H7 (cell line): ENCODE data around the gene KRTAP4-5. TPM values are rescaled to one million over a fixed set of nuclear protein-coding genes. Genes with fewer than 3 reads are reported as not detected.
"Not testable (repeated sequence)": the region's sequence is repeated elsewhere in the genome, so short reads cannot be mapped to it uniquely, and the experiment has no call there.

Experiments used
- DNase-seq: peaks from one replicate; pipeline ENCODE4 v3.0.0; 2012
- H3K27me3 ChIP-seq: 2 replicates; pipeline ENCODE4 v1.6.0; 2011; ENCODE audit warnings: mild to moderate bottlenecking, low read length; ENCODE audit not compliant: control insufficient read depth, insufficient read depth
- H3K36me3 ChIP-seq: replicated peaks from 2 replicates; pipeline ENCODE4 v1.5.1; 2011; ENCODE audit warnings: low read length; ENCODE audit not compliant: control insufficient read depth, insufficient read depth
- H3K4me3 ChIP-seq: 2 replicates; pipeline ENCODE4 v1.5.1; 2011; ENCODE audit warnings: low read depth, mild to moderate bottlenecking, control low read depth, low read length, moderate library complexity; ENCODE audit not compliant: insufficient read depth
- total RNA-seq: library from RNA; depleted of rRNA; stranded (reverse); fragments of >200 nt; shearing (Covaris generic); gene quantifications from 2 replicates; pipeline ENCODE4 v1.2.3, GENCODE V29; 2014; rRNA removed

KRTAP4-5 gene
- not detected in 2 replicates for total RNA-seq

- Histone ChIP-seq H3K27me3 (no peaks in the 10 kb centered on the region), H3K4me3 (no peak within 1 kb of the TSS), H3K36me3 (no peaks in the 10 kb centered on the region)
- no peak for DNase-seq
Measured at GRCh38 chr17:41149652-41149985, at the start of gene KRTAP4-5. TSS of gene KRTAP4-5 (minus strand) at chr17:41149825. CDS start at chr17:41149767, 58 bp downstream.

- DNase-seq = no peak
- H3K36me3 ChIP-seq = no peaks in the 10 kb centered on the region
- no peak overlapping the region for H3K4me3 ChIP-seq
- no peaks in the 10 kb centered on the region for H3K27me3 ChIP-seq
Measured at GRCh38 chr17:41196068-41196467, 46.4 kb upstream of the KRTAP4-5 start.

DNA sequence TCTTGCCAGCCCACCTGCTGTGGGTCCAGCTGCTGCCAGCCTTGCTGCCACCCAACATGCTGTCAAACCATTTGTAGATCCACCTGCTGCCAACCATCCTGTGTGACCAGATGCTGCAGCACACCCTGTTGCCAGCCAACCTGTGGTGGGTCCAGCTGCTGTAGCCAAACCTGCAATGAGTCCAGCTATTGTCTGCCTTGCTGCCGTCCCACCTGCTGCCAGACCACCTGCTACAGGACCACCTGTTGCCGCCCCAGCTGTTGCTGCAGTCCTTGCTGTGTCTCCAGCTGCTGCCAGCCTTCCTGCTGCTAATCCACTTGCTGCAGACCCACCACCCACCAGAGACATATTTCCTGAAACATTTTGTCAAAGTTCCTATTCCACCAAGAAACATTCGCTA lies 40.7 kb upstream of the KRTAP4-5 start:
- Histone ChIP-seq H3K36me3 (no peaks in the 10 kb centered on the region), H3K4me3 (no peak overlapping the region), H3K27me3 (no peaks in the 10 kb centered on the region)
- DNase-seq = no peak

DNA sequence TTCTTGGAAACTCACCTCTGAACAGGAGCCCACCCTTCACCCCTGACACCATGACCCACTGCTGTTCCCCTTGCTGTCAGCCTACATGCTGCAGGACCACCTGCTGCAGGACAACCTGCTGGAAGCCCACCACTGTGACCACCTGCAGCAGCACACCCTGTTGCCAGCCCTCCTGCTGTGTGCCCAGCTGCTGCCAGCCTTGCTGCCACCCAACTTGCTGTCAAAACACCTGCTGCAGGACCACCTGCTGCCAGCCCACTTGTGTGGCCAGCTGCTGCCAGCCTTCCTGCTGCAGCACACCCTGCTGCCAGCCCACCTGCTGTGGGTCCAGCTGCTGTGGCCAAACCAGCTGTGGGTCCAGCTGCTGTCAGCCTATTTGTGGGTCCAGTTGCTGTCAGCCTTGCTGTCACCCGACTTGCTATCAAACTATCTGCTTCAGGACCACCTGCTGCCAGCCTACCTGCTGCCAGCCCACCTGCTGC lies 40.3 kb upstream of the KRTAP4-5 start, which contains the start of gene KRTAP9-1:
Gene KRTAP9-1, plus strand, starts transcription at position 51 of the 482 bp plus-strand sequence. Its CDS starts 0 bp downstream, at position 51.
- not testable (repeated sequence) for H3K36me3 ChIP-seq, H3K4me3 ChIP-seq, DNase-seq, H3K27me3 ChIP-seq

- Histone ChIP-seq H3K36me3 (no peaks in the 10 kb centered on the region), H3K27me3 (no peaks in the 10 kb centered on the region), H3K4me3 (no peak overlapping the region)
- DNase-seq = no peak
Measured at GRCh38 chr17:41186872-41187271, 37.2 kb upstream of the KRTAP4-5 start.

DNA sequence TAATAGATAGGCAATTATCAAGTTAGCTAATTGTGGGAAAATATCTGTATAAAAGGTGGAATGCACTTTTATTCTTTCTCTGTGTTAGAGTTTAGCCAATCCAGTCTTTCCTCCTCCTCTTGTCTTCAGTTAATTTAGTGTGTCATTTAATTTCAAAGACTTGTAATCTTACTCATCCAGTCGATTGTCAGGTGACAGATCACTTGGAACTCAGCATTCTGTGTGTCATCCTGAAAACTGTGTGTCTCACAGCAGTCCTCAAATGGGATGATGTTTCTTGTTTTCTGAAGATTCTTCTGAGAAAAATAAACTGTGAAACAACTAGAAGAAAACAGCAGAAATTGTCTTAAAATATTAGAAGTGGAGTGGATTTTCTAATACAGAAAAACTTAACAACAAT lies 35.4 kb upstream of the KRTAP4-5 start:
- no peak for DNase-seq
- Histone ChIP-seq H3K4me3 (no peak overlapping the region), H3K36me3 (no peaks in the 10 kb centered on the region), H3K27me3 (no peaks in the 10 kb centered on the region)

DNA sequence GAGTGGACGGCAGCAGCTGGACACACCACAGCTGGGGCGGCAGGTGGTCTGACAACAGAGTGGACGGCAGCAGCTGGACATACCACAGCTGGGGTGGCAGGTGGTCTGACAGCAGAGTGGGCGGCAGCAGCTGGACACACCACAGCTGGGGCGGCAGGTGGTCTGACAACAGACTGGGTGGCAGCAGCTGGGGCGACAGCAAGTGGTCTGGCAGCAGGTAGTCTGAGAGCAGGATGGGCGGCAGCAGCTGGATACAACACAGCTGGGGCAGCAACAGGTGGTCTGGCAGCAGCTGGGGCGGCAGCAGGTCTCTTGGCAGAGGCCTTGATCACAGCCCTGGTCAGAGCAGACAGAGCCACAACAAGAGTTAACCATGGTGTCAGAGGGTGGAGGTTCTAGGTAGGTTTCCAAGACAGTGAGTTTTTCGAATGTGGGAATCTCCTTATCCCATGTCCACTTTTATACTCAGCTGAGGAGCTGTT lies 34.9 kb upstream of the KRTAP4-5 start, which contains the start of gene KRTAP4-1:
Gene KRTAP4-1, minus strand, starts transcription at position 432 of the 482 bp plus-strand sequence. Its CDS starts 57 bp downstream, at position 375.
- no peaks in the 10 kb centered on the region for H3K36me3 ChIP-seq
- no peaks in the 10 kb centered on the region for H3K27me3 ChIP-seq
- no peak within 1 kb of the TSS for H3K4me3 ChIP-seq
- no peak for DNase-seq

- H3K27me3 ChIP-seq = no peaks in the 10 kb centered on the region; the same call in 1 of the 2 replicates
- no peak for DNase-seq
Measured at GRCh38 chr17:41178843-41179616, 29.4 kb upstream of the KRTAP4-5 start.

GRCh38 chr17:41178341-41178740 lies 28.7 kb upstream of the KRTAP4-5 start:
- DNase-seq = no peak
- H3K36me3 ChIP-seq = no peaks in the 10 kb centered on the region
- no peak overlapping the region for H3K4me3 ChIP-seq
- H3K27me3 ChIP-seq = no peaks in the 10 kb centered on the region; the same call in 1 of the 2 replicates

More at GRCh38 chr17:41178843-41179616, 29.4 kb upstream of the KRTAP4-5 start:
- H3K4me3 ChIP-seq = no peak overlapping the region
- H3K36me3 ChIP-seq = no peaks in the 10 kb centered on the region

GRCh38 chr17:41177727-41178271 lies 28.2 kb upstream of the KRTAP4-5 start, which contains the start of gene KRTAP4-2:
TSS of gene KRTAP4-2 (minus strand) at chr17:41178221. CDS start at chr17:41178164, 57 bp downstream.
- no peak within 1 kb of the TSS for H3K4me3 ChIP-seq
- no peaks in the 10 kb centered on the region for H3K36me3 ChIP-seq
- H3K27me3 ChIP-seq = no peaks in the 10 kb centered on the region; the same call in 1 of the 2 replicates
- no peak for DNase-seq

DNA sequence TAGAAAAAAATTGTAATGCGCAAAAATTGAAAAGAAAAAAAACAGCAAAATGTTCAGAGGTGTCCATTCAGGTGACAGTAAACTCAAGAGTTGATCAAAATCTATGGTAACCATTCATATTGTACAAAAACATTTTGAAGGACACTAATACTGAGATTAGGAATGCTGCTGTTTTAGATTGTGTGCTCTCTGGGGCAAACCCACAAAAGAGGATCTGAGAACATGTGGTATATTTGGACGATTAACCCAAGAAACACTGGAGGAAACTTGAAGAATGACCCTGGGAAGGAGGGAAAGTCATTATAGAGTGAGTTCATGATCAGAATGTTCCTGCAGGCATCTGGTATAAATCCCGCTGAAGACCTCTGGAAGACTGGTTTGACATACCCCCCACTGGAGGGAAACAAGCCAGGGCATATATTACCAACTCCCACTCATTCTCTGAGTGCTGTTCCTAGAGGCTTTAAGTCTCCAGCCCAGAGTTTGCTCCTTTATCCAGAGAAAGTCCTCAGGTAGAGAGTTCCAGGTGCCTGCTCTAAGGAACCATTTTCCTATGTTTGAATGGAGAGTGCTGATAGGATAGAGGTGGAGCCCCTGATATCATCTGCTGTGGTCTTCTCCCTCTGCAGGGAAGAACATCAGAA lies 27.2 kb upstream of the KRTAP4-5 start:
- Histone ChIP-seq H3K27me3 (no peaks in the 10 kb centered on the region; the same call in 1 of the 2 replicates), H3K36me3 (no peaks in the 10 kb centered on the region), H3K4me3 (no peak overlapping the region)
- DNase-seq = no peak

- H3K4me3 ChIP-seq = no peak overlapping the region
- H3K36me3 ChIP-seq = no peaks in the 10 kb centered on the region
- no peaks in the 10 kb centered on the region; the same call in 1 of the 2 replicates for H3K27me3 ChIP-seq
- DNase-seq = no peak
Measured at GRCh38 chr17:41171886-41172285, 22.3 kb upstream of the KRTAP4-5 start.

- DNase-seq = no peak
- no peaks in the 10 kb centered on the region for H3K36me3 ChIP-seq
- no peak within 1 kb of the TSS for H3K4me3 ChIP-seq
- H3K27me3 ChIP-seq = no peaks in the 10 kb centered on the region
Measured at GRCh38 chr17:41168121-41168520, 18.5 kb upstream of the KRTAP4-5 start, which contains the start of gene KRTAP4-3. TSS of gene KRTAP4-3 (minus strand) at chr17:41168221. CDS start at chr17:41168172, 49 bp downstream.

DNA sequence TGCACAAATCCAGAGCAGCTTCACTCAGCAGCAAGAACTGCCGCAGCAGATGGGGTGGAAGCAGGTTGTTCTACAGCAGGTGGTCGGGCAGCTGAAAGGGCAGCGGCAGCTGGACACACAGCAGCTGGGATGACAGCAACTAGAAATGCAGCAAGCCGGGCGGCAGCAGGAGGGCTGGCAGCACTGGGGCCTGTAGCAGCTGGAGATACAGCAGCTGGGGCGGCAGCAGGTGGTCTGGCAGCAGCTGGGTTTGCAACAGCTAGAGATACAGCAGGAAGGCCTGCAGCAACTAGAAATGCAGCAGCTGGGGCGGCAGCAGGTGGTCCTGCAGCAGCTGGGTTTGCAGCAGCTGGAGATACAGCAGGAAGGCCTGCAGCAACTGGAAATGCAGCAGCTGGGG lies 17.9 kb upstream of the KRTAP4-5 start:
- no peak for DNase-seq
- no peak overlapping the region for H3K4me3 ChIP-seq
- H3K27me3 ChIP-seq = no peaks in the 10 kb centered on the region

More for the DNA sequence above, 17.9 kb upstream of the KRTAP4-5 start:
- no peaks in the 10 kb centered on the region for H3K36me3 ChIP-seq
